ENCODE data around the gene ITSN1. TPM values are rescaled to one million over a fixed set of nuclear protein-coding genes. Genes with fewer than 3 reads are reported as not detected.

The ITSN1 gene
- total and polyA plus RNA-seq, 2 of the 13 experiments (the other 11 are each of a cell fraction or from before 2014, with no cell fraction given) = 26.1 to 33.8 TPM

DNA sequence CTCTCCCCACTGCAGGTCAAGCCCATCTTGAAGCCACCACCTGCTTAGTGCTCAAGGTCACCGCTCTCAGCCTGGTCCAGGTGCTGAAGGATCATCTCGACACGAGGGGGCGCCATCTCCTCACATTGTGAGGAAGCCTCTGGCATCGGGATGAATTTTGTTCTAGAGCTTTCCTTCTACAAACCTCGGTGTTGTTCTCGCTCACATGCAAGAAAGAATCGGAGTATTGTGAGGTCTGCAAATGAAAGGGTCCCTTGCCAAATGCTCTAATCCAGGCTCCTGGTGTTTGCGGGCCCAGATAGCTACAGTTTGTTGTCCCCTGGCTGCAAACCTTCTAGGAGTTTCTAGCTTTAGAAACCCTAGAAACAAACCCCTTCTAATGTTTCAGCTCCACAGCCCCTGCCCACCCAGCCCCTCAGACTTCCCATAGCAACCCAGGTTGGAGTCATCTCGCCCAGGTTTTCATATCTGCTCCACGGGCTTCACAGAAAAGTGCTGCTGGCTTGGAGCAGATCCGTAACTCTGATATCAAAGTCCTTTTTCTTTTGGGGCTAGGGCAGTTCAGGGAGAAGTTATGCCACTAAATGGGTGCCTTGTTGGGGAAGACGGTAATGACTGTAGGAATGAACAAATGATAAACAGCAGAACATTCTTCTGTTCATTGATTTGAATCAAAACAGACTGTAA, 281.9 kb downstream of the ITSN1 start (continued):
- TF ChIP-seq CBX5 (CRISPR knock-in tag; IDR thresholded peaks at IDR 0.05; ENCODE audit: borderline replicate concordance) = no peak; the same call in 1 of the 2 replicates
- TF ChIP-seq ZNF660 (CRISPR knock-in tag; IDR thresholded peaks at IDR 0.05; ENCODE audit: borderline replicate concordance, low read depth) = no peak
- TF ChIP-seq, protein P1, sequence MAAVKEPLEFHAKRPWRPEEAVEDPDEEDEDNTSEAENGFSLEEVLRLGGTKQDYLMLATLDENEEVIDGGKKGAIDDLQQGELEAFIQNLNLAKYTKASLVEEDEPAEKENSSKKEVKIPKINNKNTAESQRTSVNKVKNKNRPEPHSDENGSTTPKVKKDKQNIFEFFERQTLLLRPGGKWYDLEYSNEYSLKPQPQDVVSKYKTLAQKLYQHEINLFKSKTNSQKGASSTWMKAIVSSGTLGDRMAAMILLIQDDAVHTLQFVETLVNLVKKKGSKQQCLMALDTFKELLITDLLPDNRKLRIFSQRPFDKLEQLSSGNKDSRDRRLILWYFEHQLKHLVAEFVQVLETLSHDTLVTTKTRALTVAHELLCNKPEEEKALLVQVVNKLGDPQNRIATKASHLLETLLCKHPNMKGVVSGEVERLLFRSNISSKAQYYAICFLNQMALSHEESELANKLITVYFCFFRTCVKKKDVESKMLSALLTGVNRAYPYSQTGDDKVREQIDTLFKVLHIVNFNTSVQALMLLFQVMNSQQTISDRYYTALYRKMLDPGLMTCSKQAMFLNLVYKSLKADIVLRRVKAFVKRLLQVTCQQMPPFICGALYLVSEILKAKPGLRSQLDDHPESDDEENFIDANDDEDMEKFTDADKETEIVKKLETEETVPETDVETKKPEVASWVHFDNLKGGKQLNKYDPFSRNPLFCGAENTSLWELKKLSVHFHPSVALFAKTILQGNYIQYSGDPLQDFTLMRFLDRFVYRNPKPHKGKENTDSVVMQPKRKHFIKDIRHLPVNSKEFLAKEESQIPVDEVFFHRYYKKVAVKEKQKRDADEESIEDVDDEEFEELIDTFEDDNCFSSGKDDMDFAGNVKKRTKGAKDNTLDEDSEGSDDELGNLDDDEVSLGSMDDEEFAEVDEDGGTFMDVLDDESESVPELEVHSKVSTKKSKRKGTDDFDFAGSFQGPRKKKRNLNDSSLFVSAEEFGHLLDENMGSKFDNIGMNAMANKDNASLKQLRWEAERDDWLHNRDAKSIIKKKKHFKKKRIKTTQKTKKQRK (IDR thresholded peaks at IDR 0.05; ENCODE audit: low read length) = no peak
- TF ChIP-seq TAF15 (IDR thresholded peaks at IDR 0.05; ENCODE audit: low read depth, low read length, poor library complexity, severe bottlenecking) = no peak
- TF ChIP-seq CC2D1A (CRISPR knock-in tag; IDR thresholded peaks at IDR 0.05) = no peak
- TF ChIP-seq, protein P2, sequence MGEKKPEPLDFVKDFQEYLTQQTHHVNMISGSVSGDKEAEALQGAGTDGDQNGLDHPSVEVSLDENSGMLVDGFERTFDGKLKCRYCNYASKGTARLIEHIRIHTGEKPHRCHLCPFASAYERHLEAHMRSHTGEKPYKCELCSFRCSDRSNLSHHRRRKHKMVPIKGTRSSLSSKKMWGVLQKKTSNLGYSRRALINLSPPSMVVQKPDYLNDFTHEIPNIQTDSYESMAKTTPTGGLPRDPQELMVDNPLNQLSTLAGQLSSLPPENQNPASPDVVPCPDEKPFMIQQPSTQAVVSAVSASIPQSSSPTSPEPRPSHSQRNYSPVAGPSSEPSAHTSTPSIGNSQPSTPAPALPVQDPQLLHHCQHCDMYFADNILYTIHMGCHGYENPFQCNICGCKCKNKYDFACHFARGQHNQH (CRISPR knock-in tag; IDR thresholded peaks at IDR 0.05) = 0 out of 2 replicates have a peak, but pooled peaks have one; percentile 39
- TF ChIP-seq, protein P3, sequence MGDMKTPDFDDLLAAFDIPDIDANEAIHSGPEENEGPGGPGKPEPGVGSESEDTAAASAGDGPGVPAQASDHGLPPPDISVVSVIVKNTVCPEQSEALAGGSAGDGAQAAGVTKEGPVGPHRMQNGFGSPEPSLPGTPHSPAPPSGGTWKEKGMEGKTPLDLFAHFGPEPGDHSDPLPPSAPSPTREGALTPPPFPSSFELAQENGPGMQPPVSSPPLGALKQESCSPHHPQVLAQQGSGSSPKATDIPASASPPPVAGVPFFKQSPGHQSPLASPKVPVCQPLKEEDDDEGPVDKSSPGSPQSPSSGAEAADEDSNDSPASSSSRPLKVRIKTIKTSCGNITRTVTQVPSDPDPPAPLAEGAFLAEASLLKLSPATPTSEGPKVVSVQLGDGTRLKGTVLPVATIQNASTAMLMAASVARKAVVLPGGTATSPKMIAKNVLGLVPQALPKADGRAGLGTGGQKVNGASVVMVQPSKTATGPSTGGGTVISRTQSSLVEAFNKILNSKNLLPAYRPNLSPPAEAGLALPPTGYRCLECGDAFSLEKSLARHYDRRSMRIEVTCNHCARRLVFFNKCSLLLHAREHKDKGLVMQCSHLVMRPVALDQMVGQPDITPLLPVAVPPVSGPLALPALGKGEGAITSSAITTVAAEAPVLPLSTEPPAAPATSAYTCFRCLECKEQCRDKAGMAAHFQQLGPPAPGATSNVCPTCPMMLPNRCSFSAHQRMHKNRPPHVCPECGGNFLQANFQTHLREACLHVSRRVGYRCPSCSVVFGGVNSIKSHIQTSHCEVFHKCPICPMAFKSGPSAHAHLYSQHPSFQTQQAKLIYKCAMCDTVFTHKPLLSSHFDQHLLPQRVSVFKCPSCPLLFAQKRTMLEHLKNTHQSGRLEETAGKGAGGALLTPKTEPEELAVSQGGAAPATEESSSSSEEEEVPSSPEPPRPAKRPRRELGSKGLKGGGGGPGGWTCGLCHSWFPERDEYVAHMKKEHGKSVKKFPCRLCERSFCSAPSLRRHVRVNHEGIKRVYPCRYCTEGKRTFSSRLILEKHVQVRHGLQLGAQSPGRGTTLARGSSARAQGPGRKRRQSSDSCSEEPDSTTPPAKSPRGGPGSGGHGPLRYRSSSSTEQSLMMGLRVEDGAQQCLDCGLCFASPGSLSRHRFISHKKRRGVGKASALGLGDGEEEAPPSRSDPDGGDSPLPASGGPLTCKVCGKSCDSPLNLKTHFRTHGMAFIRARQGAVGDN (CRISPR knock-in tag; IDR thresholded peaks at IDR 0.05) = peak; percentile 16; the same call in 1 of the 2 replicates
- TF ChIP-seq, protein P4, sequence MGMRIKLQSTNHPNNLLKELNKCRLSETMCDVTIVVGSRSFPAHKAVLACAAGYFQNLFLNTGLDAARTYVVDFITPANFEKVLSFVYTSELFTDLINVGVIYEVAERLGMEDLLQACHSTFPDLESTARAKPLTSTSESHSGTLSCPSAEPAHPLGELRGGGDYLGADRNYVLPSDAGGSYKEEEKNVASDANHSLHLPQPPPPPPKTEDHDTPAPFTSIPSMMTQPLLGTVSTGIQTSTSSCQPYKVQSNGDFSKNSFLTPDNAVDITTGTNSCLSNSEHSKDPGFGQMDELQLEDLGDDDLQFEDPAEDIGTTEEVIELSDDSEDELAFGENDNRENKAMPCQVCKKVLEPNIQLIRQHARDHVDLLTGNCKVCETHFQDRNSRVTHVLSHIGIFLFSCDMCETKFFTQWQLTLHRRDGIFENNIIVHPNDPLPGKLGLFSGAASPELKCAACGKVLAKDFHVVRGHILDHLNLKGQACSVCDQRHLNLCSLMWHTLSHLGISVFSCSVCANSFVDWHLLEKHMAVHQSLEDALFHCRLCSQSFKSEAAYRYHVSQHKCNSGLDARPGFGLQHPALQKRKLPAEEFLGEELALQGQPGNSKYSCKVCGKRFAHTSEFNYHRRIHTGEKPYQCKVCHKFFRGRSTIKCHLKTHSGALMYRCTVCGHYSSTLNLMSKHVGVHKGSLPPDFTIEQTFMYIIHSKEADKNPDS (CRISPR knock-in tag; IDR thresholded peaks at IDR 0.05) = no peak
- TF ChIP-seq, protein P5, sequence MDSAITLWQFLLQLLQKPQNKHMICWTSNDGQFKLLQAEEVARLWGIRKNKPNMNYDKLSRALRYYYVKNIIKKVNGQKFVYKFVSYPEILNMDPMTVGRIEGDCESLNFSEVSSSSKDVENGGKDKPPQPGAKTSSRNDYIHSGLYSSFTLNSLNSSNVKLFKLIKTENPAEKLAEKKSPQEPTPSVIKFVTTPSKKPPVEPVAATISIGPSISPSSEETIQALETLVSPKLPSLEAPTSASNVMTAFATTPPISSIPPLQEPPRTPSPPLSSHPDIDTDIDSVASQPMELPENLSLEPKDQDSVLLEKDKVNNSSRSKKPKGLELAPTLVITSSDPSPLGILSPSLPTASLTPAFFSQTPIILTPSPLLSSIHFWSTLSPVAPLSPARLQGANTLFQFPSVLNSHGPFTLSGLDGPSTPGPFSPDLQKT (CRISPR knock-in tag; IDR thresholded peaks at IDR 0.05; ENCODE audit: borderline replicate concordance) = no peak
- TF ChIP-seq, protein P6, sequence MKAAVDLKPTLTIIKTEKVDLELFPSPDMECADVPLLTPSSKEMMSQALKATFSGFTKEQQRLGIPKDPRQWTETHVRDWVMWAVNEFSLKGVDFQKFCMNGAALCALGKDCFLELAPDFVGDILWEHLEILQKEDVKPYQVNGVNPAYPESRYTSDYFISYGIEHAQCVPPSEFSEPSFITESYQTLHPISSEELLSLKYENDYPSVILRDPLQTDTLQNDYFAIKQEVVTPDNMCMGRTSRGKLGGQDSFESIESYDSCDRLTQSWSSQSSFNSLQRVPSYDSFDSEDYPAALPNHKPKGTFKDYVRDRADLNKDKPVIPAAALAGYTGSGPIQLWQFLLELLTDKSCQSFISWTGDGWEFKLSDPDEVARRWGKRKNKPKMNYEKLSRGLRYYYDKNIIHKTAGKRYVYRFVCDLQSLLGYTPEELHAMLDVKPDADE (CRISPR knock-in tag; IDR thresholded peaks at IDR 0.05) = no peak
